ENCODE measurements around the gene WNT3. TPM values are rescaled to one million over a fixed set of nuclear protein-coding genes. Genes with fewer than 3 reads are reported as not detected.

The WNT3 gene
- total RNA-seq, 2 donors from 2014 or later = 0.44 to 1.2 TPM

GRCh38 chr17:46733837-46734475 is 84.5 kb downstream of the WNT3 start:
- DNase-seq (ENCODE audit: low spot score) = no peak
- Histone ChIP-seq H3K27ac (no peak overlapping the region), H3K4me1 (no peaks in the 10 kb centered on the region), H3K9me3 (no peaks in the 10 kb centered on the region), H3K27me3 (no peaks in the 10 kb centered on the region), H3K36me3 (no peaks in the 10 kb centered on the region), H3K4me3 (no peak overlapping the region)
- TF ChIP-seq CTCF (IDR thresholded peaks at IDR 0.05) = no peak

- Histone ChIP-seq H3K4me3 (no peak overlapping the region), H3K4me1 (no peaks in the 10 kb centered on the region), H3K9me3 (no peaks in the 10 kb centered on the region), H3K27me3 (no peaks in the 10 kb centered on the region), H3K36me3 (no peaks in the 10 kb centered on the region), H3K27ac (no peak overlapping the region)
- no peak for TF ChIP-seq CTCF (IDR thresholded peaks at IDR 0.05)
- no peak for DNase-seq (ENCODE audit: low spot score)
These were observed 85.6 kb downstream of the WNT3 start for GRCh38 chr17:46732754-46733398.

- H3K36me3 ChIP-seq = no peaks in the 10 kb centered on the region
- H3K4me1 ChIP-seq = no peaks in the 10 kb centered on the region
- TF ChIP-seq CTCF (IDR thresholded peaks at IDR 0.05) = no peak
These were observed 86.3 kb downstream of the WNT3 start for GRCh38 chr17:46732160-46732559.

GRCh38 chr17:46730679-46731078 is 87.8 kb downstream of the WNT3 start:
- no peak overlapping the region for H3K27ac ChIP-seq
- no peaks in the 10 kb centered on the region for H3K9me3 ChIP-seq
- H3K36me3 ChIP-seq = no peaks in the 10 kb centered on the region
- no peak for TF ChIP-seq CTCF (IDR thresholded peaks at IDR 0.05)
- no peaks in the 10 kb centered on the region for H3K27me3 ChIP-seq
- no peaks in the 10 kb centered on the region for H3K4me1 ChIP-seq
- DNase-seq (ENCODE audit: low spot score) = no peak
- H3K4me3 ChIP-seq = no peak overlapping the region

More at GRCh38 chr17:46732160-46732559, 86.3 kb downstream of the WNT3 start:
- H3K27me3 ChIP-seq = no peaks in the 10 kb centered on the region
- no peak for DNase-seq (ENCODE audit: low spot score)
- H3K9me3 ChIP-seq = no peaks in the 10 kb centered on the region
- no peak overlapping the region for H3K4me3 ChIP-seq
- no peak overlapping the region for H3K27ac ChIP-seq

DNA sequence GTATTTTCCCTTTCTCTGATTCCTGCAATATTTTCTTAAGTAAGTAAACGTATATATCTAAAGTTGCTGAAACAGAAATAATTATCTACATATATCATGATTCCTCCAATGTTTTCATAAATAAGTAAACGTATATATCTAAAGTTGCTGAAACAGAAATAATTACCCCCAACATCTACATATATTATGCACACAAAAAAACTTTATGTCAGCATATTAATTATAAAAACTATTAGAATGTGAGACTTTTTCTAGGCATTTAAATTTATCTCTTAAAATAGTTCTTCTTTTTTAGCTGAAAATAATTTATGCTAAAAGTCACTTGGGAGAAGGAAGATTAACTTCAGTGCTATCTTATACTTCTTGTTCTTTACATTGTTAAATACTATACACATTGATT is 88.5 kb downstream of the WNT3 start:
- H3K4me1 ChIP-seq = no peaks in the 10 kb centered on the region
- no peaks in the 10 kb centered on the region for H3K9me3 ChIP-seq
- H3K4me3 ChIP-seq = no peak overlapping the region
- H3K27ac ChIP-seq = no peak overlapping the region
- no peaks in the 10 kb centered on the region for H3K36me3 ChIP-seq
- no peak for DNase-seq (ENCODE audit: low spot score)
- H3K27me3 ChIP-seq = no peaks in the 10 kb centered on the region
- no peak for TF ChIP-seq CTCF (IDR thresholded peaks at IDR 0.05)

Measured in right atrium auricular region (tissue), 2 donors.